Tibial artery (tissue), 4 donors: ENCODE measurements around the gene TMOD2.

ENCODE experiments used
- DNase-seq, 2 donors: peaks; one replicate each; pipeline ENCODE4 v3.0.0-alpha.2; 2019
- H3K27ac ChIP-seq, 2 donors: fragments of 200-600 bp; sonication (generic) in 1 of 2; 1 replicate in 1 of 2; 2 replicates in 1 of 2; pipeline ENCODE4 v1.5.1; 2018 to 2019; ENCODE audit warnings: mild to moderate bottlenecking in 1 of 2
- H3K27me3 ChIP-seq, 2 donors: fragments of 200-600 bp; sonication (generic) in 1 of 2; one replicate each; pipeline versions ENCODE4 v1.5.1 to v1.6.0; 2016 to 2019
- H3K36me3 ChIP-seq, 3 donors: fragments of 200-600 bp; sonication (generic) in 2 of 3; one replicate each; pipeline ENCODE4 v1.5.1; 2016 to 2019; ENCODE audit warnings: mild to moderate bottlenecking in 2 of 3
- H3K4me1 ChIP-seq, 4 donors: fragments of 200-600 bp; sonication (generic) in 2 of 4; 1 replicate in 3 of 4; 2 replicates in 1 of 4; pipeline ENCODE4 v1.5.1; 2016 to 2019
- H3K4me3 ChIP-seq, 2 donors: fragments of 200-600 bp; sonication (generic) in 1 of 2; 1 replicate in 1 of 2; 2 replicates in 1 of 2; pipeline ENCODE4 v1.5.1; 2018 to 2019; ENCODE audit warnings: mild to moderate bottlenecking in 2 of 2
- H3K9me3 ChIP-seq, 3 donors: fragments of 200-600 bp; sonication (generic) in 1 of 3; one replicate each; pipeline ENCODE4 v1.5.1; 2016 to 2019
- CTCF ChIP-seq, 2 experiments: fragments of 200-600 bp in 1 of 2; fragments of 450-650 bp in 1 of 2; IDR thresholded peaks; one replicate each; pipeline ENCODE4 v1.5.1; 2017 to 2019; ENCODE audit warnings: antibody characterized with exemption in 2 of 2, mild to moderate bottlenecking in 1 of 2, moderate library complexity in 1 of 2
- intact Hi-C: fragments of 100-400 bp; cut with DNase I; formaldehyde crosslinking; loops from one replicate; pipeline ENCODE4 v1.15.0; 2023; ENCODE audit warnings: low total_unique reads

TMOD2 gene

GRCh38 chr15:51750186-51750585 is 1.2 kb upstream of the TMOD2 start:
- no peak for TF ChIP-seq CTCF (IDR thresholded peaks at IDR 0.05)
- H3K36me3 ChIP-seq: no peaks in the 10 kb centered on the region
- no peaks in the 10 kb centered on the region for H3K27me3 ChIP-seq
- intact Hi-C loops: no loop called here
- H3K4me1 ChIP-seq: peaks cover 0 to 14% (median 5%) of the 10 kb centered on the region in 4 donors
- H3K27ac ChIP-seq: no peak overlapping the region
- H3K4me3 ChIP-seq: no peak overlapping the region
- no peak for DNase-seq
- no peaks in the 10 kb centered on the region for H3K9me3 ChIP-seq

GRCh38 chr15:51751697-51752683 is 593 bp downstream of the TMOD2 start:
- no peak for TF ChIP-seq CTCF (IDR thresholded peaks at IDR 0.05)
- intact Hi-C loops: no loop called here
- peaks cover 0 to 14% (median 5%) of the 10 kb centered on the region in 4 donors for H3K4me1 ChIP-seq
- H3K4me3 ChIP-seq: peak overlapping the region; percentile 71 to 79
- H3K9me3 ChIP-seq: no peaks in the 10 kb centered on the region
- H3K27ac ChIP-seq: peak overlapping the region; percentile 43 to 63
- H3K27me3 ChIP-seq: no peaks in the 10 kb centered on the region
- no peaks in the 10 kb centered on the region for H3K36me3 ChIP-seq
- DNase-seq: no peak

- DNase-seq: no peak
- H3K27ac ChIP-seq: no peak overlapping the region
- no peak overlapping the region for H3K4me3 ChIP-seq
- no peaks in the 10 kb centered on the region for H3K36me3 ChIP-seq
- TF ChIP-seq CTCF (IDR thresholded peaks at IDR 0.05): no peak
- no peaks in the 10 kb centered on the region for H3K9me3 ChIP-seq
- no peaks in the 10 kb centered on the region for H3K27me3 ChIP-seq
- peaks cover 0 to 14% (median 5%) of the 10 kb centered on the region in 4 donors for H3K4me1 ChIP-seq
- intact Hi-C loops: no loop called here
Measured at GRCh38 chr15:51752888-51753287, 1.5 kb downstream of the TMOD2 start.

- Histone ChIP-seq H3K9me3 (no peaks in the 10 kb centered on the region), H3K4me3 (no peak overlapping the region), H3K4me1 (peaks cover 0 to 26% (median 9%) of the 10 kb centered on the region in 4 donors), H3K27me3 (no peaks in the 10 kb centered on the region), H3K27ac (no peak overlapping the region), H3K36me3 (no peaks in the 10 kb centered on the region)
- intact Hi-C loops: no loop called here
- no peak for DNase-seq
- TF ChIP-seq CTCF (IDR thresholded peaks at IDR 0.05): no peak
Measured at GRCh38 chr15:51754267-51754666, 2.9 kb downstream of the TMOD2 start.

- no peak for TF ChIP-seq CTCF (IDR thresholded peaks at IDR 0.05)
- Histone ChIP-seq H3K27ac (no peak overlapping the region), H3K27me3 (no peaks in the 10 kb centered on the region), H3K4me3 (no peak overlapping the region), H3K9me3 (no peaks in the 10 kb centered on the region), H3K36me3 (no peaks in the 10 kb centered on the region), H3K4me1 (peaks cover 0 to 27% (median 10%) of the 10 kb centered on the region in 4 donors)
- no peak for DNase-seq
- intact Hi-C loops: no loop called here
Measured at GRCh38 chr15:51755790-51756189, 4.4 kb downstream of the TMOD2 start.
